Measurements from ENCODE around the gene KLF17. TPM values are rescaled to one million over a fixed set of nuclear protein-coding genes. Genes with fewer than 3 reads are reported as not detected.

Gene KLF17
- total RNA-seq (2014; rRNA removed; shearing (Covaris generic)), result not detected in 2 replicates

GRCh38 chr1:44118682-44119081 lies at the start of gene KLF17:
Gene KLF17, plus strand, starts transcription at chr1:44118821. Its CDS starts 87 bp downstream, at chr1:44118908.
- in situ Hi-C loops (cut with HindIII; ENCODE audit: low sequenced_read_pairs), result no loop called here
- no peak for DNase-seq (ENCODE audit: low spot score)

- DNase-seq (ENCODE audit: low spot score), result no peak
- in situ Hi-C loops (cut with HindIII; ENCODE audit: low sequenced_read_pairs), result no loop called here
Observed at GRCh38 chr1:44071461-44071860, 47.2 kb upstream of the KLF17 start.

GRCh38 chr1:44072204-44072603 lies 46.4 kb upstream of the KLF17 start:
- in situ Hi-C loops (cut with HindIII; ENCODE audit: low sequenced_read_pairs), result no loop called here
- no peak for DNase-seq (ENCODE audit: low spot score)

GRCh38 chr1:44072821-44073220 lies 45.8 kb upstream of the KLF17 start:
- DNase-seq (ENCODE audit: low spot score), result no peak
- in situ Hi-C loops (cut with HindIII; ENCODE audit: low sequenced_read_pairs), result no loop called here

- in situ Hi-C loops (cut with HindIII; ENCODE audit: low sequenced_read_pairs), result no loop called here
Observed at GRCh38 chr1:44073528-44073927, 45.1 kb upstream of the KLF17 start.

GRCh38 chr1:44074415-44074814 lies 44.2 kb upstream of the KLF17 start:
- in situ Hi-C loops (cut with HindIII; ENCODE audit: low sequenced_read_pairs), result no loop called here

More at GRCh38 chr1:44073528-44073927, 45.1 kb upstream of the KLF17 start:
- DNase-seq (ENCODE audit: low spot score), result no peak

GRCh38 chr1:44076066-44076465 lies 42.6 kb upstream of the KLF17 start:
- in situ Hi-C loops (cut with HindIII; ENCODE audit: low sequenced_read_pairs), result no loop called here
- no peak for DNase-seq (ENCODE audit: low spot score)

More at GRCh38 chr1:44074415-44074814, 44.2 kb upstream of the KLF17 start:
- DNase-seq (ENCODE audit: low spot score), result no peak

GRCh38 chr1:44077421-44077820 lies 41.2 kb upstream of the KLF17 start:
- no peak for DNase-seq (ENCODE audit: low spot score)
- in situ Hi-C loops (cut with HindIII; ENCODE audit: low sequenced_read_pairs), result no loop called here

- no peak for DNase-seq (ENCODE audit: low spot score)
- in situ Hi-C loops (cut with HindIII; ENCODE audit: low sequenced_read_pairs), result no loop called here
Observed at GRCh38 chr1:44078104-44078503, 40.5 kb upstream of the KLF17 start.

- in situ Hi-C loops (cut with HindIII; ENCODE audit: low sequenced_read_pairs), result no loop called here
Observed at GRCh38 chr1:44079566-44079965, 39.1 kb upstream of the KLF17 start.

GRCh38 chr1:44084998-44085675 lies 33.5 kb upstream of the KLF17 start:
- in situ Hi-C loops (cut with HindIII; ENCODE audit: low sequenced_read_pairs), result no loop called here
- no peak for DNase-seq (ENCODE audit: low spot score)

More at GRCh38 chr1:44079566-44079965, 39.1 kb upstream of the KLF17 start:
- no peak for DNase-seq (ENCODE audit: low spot score)

- no peak for DNase-seq (ENCODE audit: low spot score)
- in situ Hi-C loops (cut with HindIII; ENCODE audit: low sequenced_read_pairs), result no loop called here
Observed at GRCh38 chr1:44086692-44087474, 31.7 kb upstream of the KLF17 start.

- no peak for DNase-seq (ENCODE audit: low spot score)
- in situ Hi-C loops (cut with HindIII; ENCODE audit: low sequenced_read_pairs), result no loop called here
Observed at GRCh38 chr1:44089371-44090048, 29.1 kb upstream of the KLF17 start.

- no peak for DNase-seq (ENCODE audit: low spot score)
- in situ Hi-C loops (cut with HindIII; ENCODE audit: low sequenced_read_pairs), result no loop called here
Observed at GRCh38 chr1:44090429-44091252, 28.0 kb upstream of the KLF17 start.

GRCh38 chr1:44094047-44094446 lies 24.6 kb upstream of the KLF17 start:
- no peak for DNase-seq (ENCODE audit: low spot score)
- in situ Hi-C loops (cut with HindIII; ENCODE audit: low sequenced_read_pairs), result no loop called here

- DNase-seq (ENCODE audit: low spot score), result no peak
- in situ Hi-C loops (cut with HindIII; ENCODE audit: low sequenced_read_pairs), result no loop called here
Observed at GRCh38 chr1:44100183-44100868, 18.3 kb upstream of the KLF17 start.

GRCh38 chr1:44101328-44101727 lies 17.3 kb upstream of the KLF17 start:
- in situ Hi-C loops (cut with HindIII; ENCODE audit: low sequenced_read_pairs), result no loop called here
- DNase-seq (ENCODE audit: low spot score), result no peak

GRCh38 chr1:44103270-44104131 lies 15.1 kb upstream of the KLF17 start:
- no peak for DNase-seq (ENCODE audit: low spot score)
- in situ Hi-C loops (cut with HindIII; ENCODE audit: low sequenced_read_pairs), result no loop called here
